ENCODE data around the gene NPAS3.

Gene NPAS3

DNA sequence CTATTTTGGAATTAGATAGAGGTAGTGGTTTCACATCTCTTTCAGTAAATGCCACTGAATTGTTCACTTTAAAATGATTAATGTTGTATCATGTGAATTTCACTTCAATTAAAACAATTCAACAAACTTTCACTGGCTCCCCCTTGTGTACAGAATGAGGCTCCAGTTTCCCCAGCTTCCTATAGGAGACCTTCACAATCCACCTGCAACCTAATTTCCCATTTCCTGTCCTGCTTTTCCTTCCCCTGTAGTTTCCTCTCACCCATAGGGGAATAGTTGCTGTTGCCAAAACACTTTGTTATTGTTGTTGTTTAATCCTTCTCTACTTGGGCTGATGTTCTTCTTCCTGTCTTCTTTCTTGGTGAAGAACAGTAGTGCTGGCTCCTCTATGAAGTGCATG lies 59.8 kb downstream of the NPAS3 start:
- DNase-seq (ENCODE audit: low spot score) (no peak), ATAC-seq (ENCODE audit: low read depth) (peak; percentile 56; the same call in 1 of the 3 replicates)
- TF ChIP-seq, protein P1, sequence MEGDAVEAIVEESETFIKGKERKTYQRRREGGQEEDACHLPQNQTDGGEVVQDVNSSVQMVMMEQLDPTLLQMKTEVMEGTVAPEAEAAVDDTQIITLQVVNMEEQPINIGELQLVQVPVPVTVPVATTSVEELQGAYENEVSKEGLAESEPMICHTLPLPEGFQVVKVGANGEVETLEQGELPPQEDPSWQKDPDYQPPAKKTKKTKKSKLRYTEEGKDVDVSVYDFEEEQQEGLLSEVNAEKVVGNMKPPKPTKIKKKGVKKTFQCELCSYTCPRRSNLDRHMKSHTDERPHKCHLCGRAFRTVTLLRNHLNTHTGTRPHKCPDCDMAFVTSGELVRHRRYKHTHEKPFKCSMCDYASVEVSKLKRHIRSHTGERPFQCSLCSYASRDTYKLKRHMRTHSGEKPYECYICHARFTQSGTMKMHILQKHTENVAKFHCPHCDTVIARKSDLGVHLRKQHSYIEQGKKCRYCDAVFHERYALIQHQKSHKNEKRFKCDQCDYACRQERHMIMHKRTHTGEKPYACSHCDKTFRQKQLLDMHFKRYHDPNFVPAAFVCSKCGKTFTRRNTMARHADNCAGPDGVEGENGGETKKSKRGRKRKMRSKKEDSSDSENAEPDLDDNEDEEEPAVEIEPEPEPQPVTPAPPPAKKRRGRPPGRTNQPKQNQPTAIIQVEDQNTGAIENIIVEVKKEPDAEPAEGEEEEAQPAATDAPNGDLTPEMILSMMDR (IDR thresholded peaks at IDR 0.05; ENCODE audit: poor library complexity, severe bottlenecking): peak; percentile 60

DNA sequence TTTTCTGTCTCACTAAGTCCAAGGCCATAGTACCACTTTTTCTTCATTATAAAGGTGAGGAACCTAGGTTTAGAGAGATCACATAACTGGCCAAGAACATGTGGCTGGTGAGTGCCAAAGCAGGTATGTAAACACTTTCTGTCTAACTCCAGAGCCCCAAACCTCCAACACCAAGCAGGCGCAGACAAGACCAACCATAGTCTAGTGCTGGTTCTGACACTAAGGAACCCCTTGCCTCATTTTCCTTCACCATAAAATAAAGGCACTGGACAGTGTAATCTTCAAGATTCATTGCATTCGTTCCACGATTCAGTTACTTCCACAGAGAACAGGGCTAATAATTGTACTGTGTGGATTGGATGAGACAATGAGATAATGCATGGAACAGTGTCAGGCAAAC lies 71.0 kb downstream of the NPAS3 start:
- no peaks in the 10 kb centered on the region for H3K4me1 ChIP-seq (ENCODE audit: insufficient read depth, poor library complexity, severe bottlenecking)
- ATAC-seq (ENCODE audit: low read depth): no peak
- no peaks in the 10 kb centered on the region for H3K36me3 ChIP-seq (ENCODE audit: low read depth)
- H3K27ac ChIP-seq (ENCODE audit: poor library complexity, severe bottlenecking): no peak overlapping the region
- DNase-seq (ENCODE audit: low spot score): no peak
- H3K9me3 ChIP-seq (ENCODE audit: severe bottlenecking): no peaks in the 10 kb centered on the region
- no peak overlapping the region for H3K4me3 ChIP-seq (ENCODE audit: severe bottlenecking)
- TF ChIP-seq, protein P1 (IDR thresholded peaks at IDR 0.05; ENCODE audit: poor library complexity, severe bottlenecking): no peak
- H3K27me3 ChIP-seq (ENCODE audit: insufficient read depth, poor library complexity, severe bottlenecking): peaks cover 5% of the 10 kb centered on the region

More for the DNA sequence above, 59.8 kb downstream of the NPAS3 start:
- H3K4me1 ChIP-seq (ENCODE audit: insufficient read depth, poor library complexity, severe bottlenecking): no peaks in the 10 kb centered on the region
- H3K27ac ChIP-seq (ENCODE audit: poor library complexity, severe bottlenecking): no peak overlapping the region
- no peaks in the 10 kb centered on the region for H3K36me3 ChIP-seq (ENCODE audit: low read depth)
- H3K4me3 ChIP-seq (ENCODE audit: severe bottlenecking): no peak overlapping the region
- peaks cover 3% of the 10 kb centered on the region for H3K9me3 ChIP-seq (ENCODE audit: severe bottlenecking)
- H3K27me3 ChIP-seq (ENCODE audit: insufficient read depth, poor library complexity, severe bottlenecking): peaks cover 8% of the 10 kb centered on the region

DNA sequence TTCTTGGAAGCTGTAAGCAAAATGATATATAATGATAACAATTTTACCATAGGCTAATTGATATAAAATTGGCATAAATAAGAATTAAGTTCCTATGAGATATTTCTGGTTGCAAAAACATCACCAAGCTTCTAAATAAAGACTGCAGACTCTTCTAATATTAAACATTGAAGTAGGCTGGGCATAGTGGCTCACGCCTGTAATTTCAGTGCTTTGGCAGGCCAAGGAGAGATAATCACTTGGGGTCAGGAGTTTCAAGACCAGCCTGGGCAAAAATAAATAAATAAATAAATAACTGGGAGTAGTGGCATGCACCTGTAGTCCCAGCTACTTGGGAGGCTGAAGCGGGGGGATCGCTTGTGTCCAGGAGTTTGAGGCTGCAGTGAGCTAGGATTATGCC lies 71.8 kb downstream of the NPAS3 start:
- H3K4me3 ChIP-seq (ENCODE audit: severe bottlenecking): no peak overlapping the region
- H3K27me3 ChIP-seq (ENCODE audit: insufficient read depth, poor library complexity, severe bottlenecking): peaks cover 5% of the 10 kb centered on the region
- H3K36me3 ChIP-seq (ENCODE audit: low read depth): no peaks in the 10 kb centered on the region
- DNase-seq (ENCODE audit: low spot score): no peak
- no peaks in the 10 kb centered on the region for H3K4me1 ChIP-seq (ENCODE audit: insufficient read depth, poor library complexity, severe bottlenecking)
- H3K27ac ChIP-seq (ENCODE audit: poor library complexity, severe bottlenecking): no peak overlapping the region
- no peaks in the 10 kb centered on the region for H3K9me3 ChIP-seq (ENCODE audit: severe bottlenecking)
- no peak for ATAC-seq (ENCODE audit: low read depth)
- TF ChIP-seq, protein P1 (IDR thresholded peaks at IDR 0.05; ENCODE audit: poor library complexity, severe bottlenecking): no peak

DNA sequence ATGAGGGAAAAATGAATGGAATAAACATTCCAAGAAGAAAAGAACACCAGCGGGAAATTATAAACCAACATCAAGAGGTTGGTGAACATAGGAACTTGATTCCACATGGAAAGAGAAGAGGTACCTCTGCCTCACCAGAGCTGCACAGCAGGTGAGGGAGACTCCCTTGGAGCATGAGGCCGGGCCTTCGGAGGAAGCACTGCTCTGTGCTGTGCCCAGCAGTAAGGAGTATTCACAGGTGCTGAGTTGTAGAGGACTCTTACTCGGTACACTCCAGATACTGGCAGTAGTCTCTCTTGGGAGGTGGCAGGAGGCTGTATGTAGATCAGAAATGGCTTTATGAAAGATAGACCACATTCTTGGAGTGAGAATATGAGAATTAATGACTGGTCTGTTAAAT lies 76.0 kb downstream of the NPAS3 start:
- H3K27ac ChIP-seq (ENCODE audit: poor library complexity, severe bottlenecking): no peak overlapping the region
- H3K4me1 ChIP-seq (ENCODE audit: insufficient read depth, poor library complexity, severe bottlenecking): no peaks in the 10 kb centered on the region
- no peak overlapping the region for H3K4me3 ChIP-seq (ENCODE audit: severe bottlenecking)
- no peaks in the 10 kb centered on the region for H3K36me3 ChIP-seq (ENCODE audit: low read depth)
- no peaks in the 10 kb centered on the region for H3K9me3 ChIP-seq (ENCODE audit: severe bottlenecking)
- TF ChIP-seq, protein P1 (IDR thresholded peaks at IDR 0.05; ENCODE audit: poor library complexity, severe bottlenecking): no peak
- H3K27me3 ChIP-seq (ENCODE audit: insufficient read depth, poor library complexity, severe bottlenecking): peaks cover 18% of the 10 kb centered on the region
- DNase-seq (ENCODE audit: low spot score): no peak
- ATAC-seq (ENCODE audit: low read depth): no peak

DNA sequence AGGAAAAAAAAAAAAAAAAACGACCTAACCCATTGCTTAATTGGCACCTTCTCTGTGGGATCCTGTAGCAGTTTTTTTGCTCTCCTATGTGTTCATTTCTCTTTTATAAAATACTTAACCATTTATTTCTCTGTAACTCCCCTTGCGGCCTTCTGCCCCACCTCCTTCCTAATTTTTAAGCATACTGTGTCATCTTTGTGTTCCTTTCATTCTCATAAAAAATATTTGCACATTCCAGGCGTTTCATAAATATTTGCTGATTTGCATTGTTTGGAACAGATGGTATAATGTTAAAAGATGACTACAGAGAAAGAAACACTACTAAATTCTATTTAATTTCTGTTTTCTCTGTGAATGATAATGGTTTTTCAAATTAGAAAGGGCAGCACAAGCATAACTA lies 77.9 kb downstream of the NPAS3 start:
- Histone ChIP-seq H3K36me3 (ENCODE audit: low read depth) (no peaks in the 10 kb centered on the region), H3K9me3 (ENCODE audit: severe bottlenecking) (no peaks in the 10 kb centered on the region), H3K4me1 (ENCODE audit: insufficient read depth, poor library complexity, severe bottlenecking) (no peaks in the 10 kb centered on the region), H3K4me3 (ENCODE audit: severe bottlenecking) (no peak overlapping the region), H3K27me3 (ENCODE audit: insufficient read depth, poor library complexity, severe bottlenecking) (peaks cover 18% of the 10 kb centered on the region), H3K27ac (ENCODE audit: poor library complexity, severe bottlenecking) (no peak overlapping the region)
- TF ChIP-seq, protein P1 (IDR thresholded peaks at IDR 0.05; ENCODE audit: poor library complexity, severe bottlenecking): no peak
- ATAC-seq (ENCODE audit: low read depth) (no peak), DNase-seq (ENCODE audit: low spot score) (no peak)
